COLO668 (cell line): Measurements from ENCODE around the gene KIF18B.

Experiments used
- DNase-seq: peaks from one replicate; lab custom pipeline; 2025; ENCODE audit not compliant: unreplicated experiment; lab: John Stamatoyannopoulos, UW

Gene KIF18B

DNA sequence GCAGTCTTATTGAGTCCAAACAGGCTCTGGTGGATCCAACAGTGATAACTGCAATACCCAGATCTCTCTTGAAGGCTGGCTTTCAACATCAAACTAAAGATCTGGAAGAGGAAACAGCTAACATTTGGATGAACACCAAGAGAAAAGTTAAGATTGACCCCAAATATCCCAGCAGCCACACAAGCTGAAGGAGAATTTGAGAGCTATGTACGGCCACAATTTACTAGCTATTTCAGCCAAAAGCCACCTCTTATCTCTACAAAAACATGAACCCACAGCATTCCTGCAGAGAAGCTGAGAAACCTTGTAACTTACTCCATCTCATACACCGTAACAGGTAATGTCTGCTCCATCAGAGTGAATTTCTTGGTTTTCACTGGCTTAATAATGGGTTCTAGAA lies 62.6 kb downstream of the KIF18B start:
- DNase-seq: no peak

DNA sequence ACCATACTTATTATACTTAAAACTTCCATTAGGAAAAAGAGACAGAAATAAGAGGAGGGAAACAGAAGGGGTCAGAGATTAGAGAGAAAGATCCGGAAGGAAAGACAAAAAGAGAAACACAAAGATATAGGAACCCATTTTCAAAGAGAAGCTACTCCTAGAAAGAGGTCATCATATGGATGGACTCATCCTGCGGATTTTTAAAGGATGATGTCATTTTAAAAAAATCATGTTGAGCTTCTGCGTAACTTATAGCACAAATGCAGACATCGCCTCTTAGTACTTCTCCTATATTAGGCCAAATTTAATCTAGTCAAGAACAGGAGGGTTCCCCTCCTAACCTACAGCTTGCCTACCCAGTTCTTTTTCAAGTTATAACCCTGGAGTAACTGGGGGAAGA lies 66.4 kb downstream of the KIF18B start:
- no peak for DNase-seq

DNA sequence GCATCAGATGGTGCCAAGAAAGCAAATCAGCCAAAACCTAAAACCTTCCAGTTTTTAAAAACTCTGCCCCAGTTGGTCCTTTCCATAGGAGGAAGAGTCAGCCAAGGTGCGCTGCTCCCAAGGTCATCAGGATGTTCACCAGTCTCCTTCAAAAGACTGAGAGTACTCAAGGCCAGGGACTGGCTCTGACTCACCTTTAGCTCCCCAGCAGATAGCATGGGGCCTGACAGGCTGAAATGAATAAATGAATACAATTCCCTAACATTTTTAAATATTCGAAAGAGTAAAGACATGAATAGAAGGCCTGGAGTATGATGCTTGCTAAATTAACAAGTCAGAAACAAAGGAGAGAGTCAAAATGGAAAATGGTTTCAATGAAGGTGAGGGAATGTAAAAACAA lies 67.5 kb downstream of the KIF18B start:
- no peak for DNase-seq

DNA sequence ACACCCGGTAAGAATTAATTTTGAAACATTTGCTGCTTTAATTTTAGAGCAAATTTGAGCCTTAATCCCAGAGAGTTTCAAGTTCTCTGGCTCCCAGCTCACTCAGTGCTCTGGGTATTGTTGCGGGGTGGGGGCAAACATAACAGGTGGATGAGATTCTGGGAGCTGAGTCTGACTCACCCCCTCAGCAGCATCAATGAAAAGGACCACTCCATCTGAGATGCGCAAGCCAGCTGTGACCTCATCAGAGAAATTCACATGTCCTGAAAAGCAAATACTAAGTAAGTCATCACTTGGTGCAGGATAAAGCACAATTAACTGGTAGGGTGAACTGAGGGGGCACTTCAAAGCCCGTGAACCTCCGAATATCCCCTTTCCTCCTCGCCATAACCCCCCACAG lies 68.2 kb downstream of the KIF18B start:
- no peak for DNase-seq

DNA sequence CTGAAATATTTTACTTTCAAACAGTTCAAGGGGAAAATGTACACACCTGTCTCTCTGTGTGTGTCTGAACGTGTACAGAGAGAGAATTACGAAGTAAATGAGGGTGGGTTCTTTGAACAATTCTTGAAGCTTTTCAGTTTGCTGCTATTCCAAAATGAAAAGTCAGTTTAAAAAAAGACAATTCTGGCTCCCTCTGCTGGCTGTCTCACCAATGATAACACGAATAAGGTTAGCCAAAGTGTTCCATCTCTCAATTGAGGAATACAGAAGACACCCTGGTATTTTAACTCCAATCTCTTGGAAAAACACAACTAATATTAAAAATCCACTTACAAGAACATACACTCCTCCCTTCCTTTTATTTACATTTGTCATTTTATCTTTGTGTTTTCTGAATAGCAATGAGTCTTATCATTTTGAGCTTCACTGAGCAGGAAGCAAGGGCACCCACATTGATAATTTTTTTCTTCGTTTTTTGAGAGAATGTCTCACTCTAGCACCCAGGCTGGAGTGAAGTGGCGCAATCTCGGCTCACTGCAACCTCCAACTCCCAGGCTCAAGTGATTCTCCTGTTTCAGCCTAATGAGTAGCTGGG lies 68.8 kb downstream of the KIF18B start:
- DNase-seq: peak; percentile 3

DNA sequence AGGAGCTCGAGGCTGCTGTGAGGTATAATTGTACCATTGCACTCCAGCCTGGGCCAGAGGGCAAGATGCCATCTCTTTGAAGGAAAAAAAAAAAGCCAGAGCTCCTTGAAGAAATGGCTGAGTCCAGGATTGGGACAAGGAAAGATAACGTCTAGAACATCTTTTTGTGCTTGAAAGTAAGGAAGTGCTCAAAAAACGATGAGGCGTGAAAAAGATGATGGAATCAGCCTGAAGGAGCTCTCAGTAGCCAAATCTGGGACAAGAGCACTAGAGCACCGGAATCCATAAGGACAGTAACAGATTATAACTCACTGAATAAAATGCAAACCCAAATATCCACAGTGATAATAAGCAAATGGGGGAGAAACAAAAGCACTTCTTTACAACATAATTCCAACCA lies 70.5 kb downstream of the KIF18B start:
- no peak for DNase-seq

DNA sequence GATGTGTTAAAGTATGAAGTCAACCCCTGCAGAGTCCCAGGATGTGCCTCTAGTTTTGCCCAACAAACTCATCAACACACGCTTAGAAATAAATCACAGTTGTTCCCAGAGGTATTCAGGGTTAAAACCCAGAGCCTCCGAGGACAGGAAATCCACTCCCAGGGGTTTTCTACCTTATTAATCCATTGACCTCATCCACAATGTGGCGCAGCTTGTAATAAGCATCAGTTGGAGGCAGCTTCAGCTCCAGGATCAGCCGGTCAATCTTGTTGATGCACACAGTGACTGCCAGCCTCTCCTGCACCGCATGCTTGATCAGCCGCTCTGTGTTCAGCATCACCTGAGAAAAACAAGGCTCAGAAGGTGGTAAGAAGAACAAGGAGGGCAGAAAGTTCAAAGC lies 71.8 kb downstream of the KIF18B start:
- no peak for DNase-seq
